IMR-90 (cell line): ENCODE data around the gene CD86. TPM values are rescaled to one million over a fixed set of nuclear protein-coding genes. Genes with fewer than 3 reads are reported as not detected.

Source experiments
- ATAC-seq: fragments of 200-7000 bp; cut with Tn5 transposase; 2 replicates; pipeline ENCODE4 v1.9.1; 2020; ENCODE audit warnings: low read depth, mild to moderate bottlenecking, moderate library complexity
- BruUV-seq: library from RNA; stranded (reverse); fragments of 400-500 nt; replicated peaks from 2 replicates; lab custom pipeline; 2021; lab: Mats Ljungman, UMichigan
- CTCF ChIA-PET: fragments of 300-600 bp; formaldehyde crosslinking; extraction: SDS; loops from one replicate; lab custom pipeline; 2021; ENCODE audit warnings: antibody characterized with exemption; lab: Yijun Ruan, JAX
- POLR2A ChIA-PET: fragments of 300-600 bp; sonication (Branson Sonifier 250); formaldehyde crosslinking; loops from one replicate; lab custom pipeline; 2022; ENCODE audit warnings: antibody characterized with exemption; ENCODE audit not compliant: unreplicated experiment; lab: Charles Lee
- DNase-seq: peaks from one replicate; pipeline ENCODE4 v3.0.0; 2013
- H2AFZ ChIP-seq: replicated peaks from 2 replicates; pipeline ENCODE3; 2013; ENCODE audit warnings: low read length, mild to moderate bottlenecking; ENCODE audit not compliant: poor library complexity
- H2AK5ac ChIP-seq: 2 replicates; pipeline ENCODE4 v1.6.1; 2013; ENCODE audit warnings: low read depth, low read length, inconsistent platforms
- H2AK9ac ChIP-seq: replicated peaks from 2 replicates; pipeline ENCODE3; 2013; ENCODE audit warnings: mild to moderate bottlenecking, low read depth, low read length, moderate library complexity; ENCODE audit not compliant: poor library complexity
- H2BK120ac ChIP-seq: 2 replicates; pipeline ENCODE4 v1.6.1; 2013; ENCODE audit warnings: low read depth, low read length, inconsistent platforms
- H2BK15ac ChIP-seq: 3 replicates; pipeline ENCODE4 v1.6.1; 2013; ENCODE audit warnings: low read depth, low read length, inconsistent platforms
- H2BK20ac ChIP-seq: 2 replicates; pipeline ENCODE4 v1.6.1; 2013; ENCODE audit warnings: low read depth, mild to moderate bottlenecking, inconsistent platforms, low read length, moderate library complexity
- H2BK5ac ChIP-seq: 2 replicates; pipeline ENCODE4 v1.6.1; 2013; ENCODE audit warnings: mild to moderate bottlenecking, low read depth, low read length, inconsistent platforms; ENCODE audit not compliant: poor library complexity, severe bottlenecking
- H3K14ac ChIP-seq: replicated peaks from 2 replicates; pipeline ENCODE4 v1.6.1; 2013; ENCODE audit warnings: low read depth, low read length, inconsistent platforms
- H3K18ac ChIP-seq: 2 replicates; pipeline ENCODE4 v1.6.1; 2013; ENCODE audit warnings: low read depth, low read length, control low read depth
- H3K23ac ChIP-seq: 2 replicates; pipeline ENCODE4 v1.6.1; 2013; ENCODE audit warnings: low read depth, low read length, inconsistent platforms
- H3K27ac ChIP-seq: 2 replicates; pipeline ENCODE4 v1.5.1; 2013; ENCODE audit warnings: mild to moderate bottlenecking, control low read depth, low read length; ENCODE audit not compliant: insufficient read depth
- H3K27me3 ChIP-seq: 2 replicates; pipeline ENCODE4 v1.6.1; 2013; ENCODE audit warnings: low read length; ENCODE audit not compliant: control insufficient read depth, insufficient read depth
- H3K36me3 ChIP-seq: 2 replicates; pipeline ENCODE4 v1.6.1; 2013; ENCODE audit warnings: low read length, mixed read lengths; ENCODE audit not compliant: control insufficient read depth, insufficient read depth
- H3K4ac ChIP-seq: 2 replicates; pipeline ENCODE4 v1.6.1; 2013; ENCODE audit warnings: low read depth, low read length, inconsistent platforms
- H3K4me1 ChIP-seq: 2 replicates; pipeline ENCODE4 v1.6.1; 2013; ENCODE audit warnings: low read length, mixed read lengths; ENCODE audit not compliant: control insufficient read depth, insufficient read depth
- H3K4me2 ChIP-seq: 2 replicates; pipeline ENCODE4 v1.6.1; 2013; ENCODE audit warnings: low read depth, mild to moderate bottlenecking, control low read depth, low read length, moderate library complexity
- H3K4me3 ChIP-seq: 2 replicates; pipeline ENCODE4 v1.5.1; 2013; ENCODE audit warnings: low read depth, mild to moderate bottlenecking, control low read depth, low read length, moderate library complexity; ENCODE audit not compliant: insufficient read depth
- H3K56ac ChIP-seq: 2 replicates; pipeline ENCODE4 v1.6.1; 2013; ENCODE audit warnings: low read length, inconsistent platforms; ENCODE audit not compliant: insufficient read depth; ENCODE audit errors: extremely low read depth
- H3K79me1 ChIP-seq, 2 experiments: 2 replicates each; pipeline ENCODE4 v1.6.1; 2013; ENCODE audit warnings: low read length in 2 of 2, inconsistent platforms in 1 of 2, low read depth in 1 of 2
- H3K9ac ChIP-seq: 2 replicates; pipeline ENCODE4 v1.6.1; 2013; ENCODE audit warnings: low read depth, low read length, control low read depth
- H3K9me1 ChIP-seq: 2 replicates; pipeline ENCODE4 v1.6.1; 2013; ENCODE audit warnings: low read length, inconsistent platforms; ENCODE audit not compliant: insufficient read depth
- H3K9me3 ChIP-seq: 2 replicates; pipeline ENCODE4 v1.6.1; 2013; ENCODE audit warnings: low read length; ENCODE audit not compliant: control insufficient read depth, insufficient read depth
- H4K20me1 ChIP-seq: 2 replicates; pipeline ENCODE4 v1.6.1; 2013; ENCODE audit warnings: low read length, inconsistent platforms; ENCODE audit not compliant: insufficient read depth
- H4K5ac ChIP-seq: 2 replicates; pipeline ENCODE4 v1.6.1; 2013; ENCODE audit warnings: mild to moderate bottlenecking, low read depth, low read length, control low read depth
- H4K8ac ChIP-seq, 2 experiments: 2 replicates each; pipeline ENCODE4 v1.6.1; 2013; ENCODE audit warnings: low read depth in 2 of 2, low read length in 2 of 2, control low read depth in 1 of 2, inconsistent platforms in 1 of 2
- H4K91ac ChIP-seq: 2 replicates; pipeline ENCODE4 v1.6.1; 2013; ENCODE audit warnings: low read depth, low read length, inconsistent platforms; ENCODE audit not compliant: insufficient read depth
- POLR2A ChIP-seq: IDR thresholded peaks from 2 replicates; pipeline ENCODE4 v1.6.1; 2012; ENCODE audit warnings: mild to moderate bottlenecking, low read depth, low read length
- RAD21 ChIP-seq: IDR thresholded peaks from 2 replicates; pipeline ENCODE4 v1.6.1; 2012; ENCODE audit warnings: low read length, improper control_type of control experiment
- WGBS, 2 experiments: methylation state at CpG; one replicate each; pipeline versions ENCODE4 v1.1.5 to v1.1.7; 2013; ENCODE audit warnings: missing lambda C conversion rate in 2 of 2; ENCODE audit not compliant: insufficient read length in 1 of 2; ENCODE audit errors: extremely low coverage in 2 of 2; 5-methylcytosine and 5-hydroxymethylcytosine counted together
- dilution Hi-C: fragments of 300-500 bp; cut with HindIII; formaldehyde crosslinking; loops from one replicate; pipeline ENCODE4 v1.14.3; 2018; ENCODE audit warnings: low sequenced_read_pairs; ENCODE audit not compliant: unreplicated experiment
- in situ Hi-C: fragments of 300-500 bp; cut with MboI; formaldehyde crosslinking; loops from 3 replicates; pipeline ENCODE4 v1.14.3; 2019; ENCODE audit warnings: low sequenced_read_pairs, inconsistent platforms, mixed read lengths
- intact Hi-C: fragments of 100-400 bp; cut with micrococcal nuclease; formaldehyde crosslinking; loops from 2 replicates; pipeline ENCODE4 v1.10.0; 2022
- polyA plus RNA-seq, 3 experiments: library from polyadenylated mRNA; depleted of rRNA; stranded (reverse); fragments of >200 nt; gene quantifications; 2 replicates each; pipeline ENCODE4 v1.2.3, GENCODE V29; 2012; ENCODE audit warnings: low replicate concordance in 1 of 3
- total RNA-seq: library from RNA; depleted of rRNA; stranded (reverse); fragments of >200 nt; gene quantifications from 2 replicates; pipeline ENCODE4 v1.2.3, GENCODE V29; 2012

Gene CD86
- total and polyA plus RNA-seq, 2 of the 4 experiments (the other 2 are of a cell fraction): not detected

DNA sequence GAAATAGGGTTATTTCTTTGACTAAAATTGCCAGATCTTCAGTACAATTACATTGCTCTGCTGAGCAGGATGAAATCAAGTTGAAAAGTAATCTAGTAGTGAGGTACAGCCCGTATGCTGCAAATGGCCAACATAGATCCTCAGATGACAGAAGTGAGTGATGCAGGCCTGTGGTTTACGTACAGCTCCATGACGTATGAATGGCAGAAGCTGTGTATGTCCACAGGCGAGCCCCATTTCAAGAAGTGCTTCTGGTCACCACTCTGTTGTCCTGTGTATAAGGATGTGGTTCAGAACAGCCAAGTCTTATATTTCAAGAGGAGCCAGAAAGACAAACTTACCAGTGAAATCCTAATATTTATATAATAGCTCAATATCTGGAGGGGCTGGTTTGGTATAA is 9.2 kb downstream of the CD86 start:
- Histone ChIP-seq H3K4me2 (no peak overlapping the region), H2BK5ac (no peak overlapping the region), H3K14ac (no peak overlapping the region), H3K9me1 (no peaks in the 10 kb centered on the region), H3K9ac (no peak overlapping the region), H3K79me1 (no peaks in the 10 kb centered on the region), H3K36me3 (no peaks in the 10 kb centered on the region), H2AFZ (no peak overlapping the region), H2BK20ac (no peak overlapping the region), H4K91ac (no peak overlapping the region), H3K4me3 (no peak overlapping the region), H2AK5ac (no peak overlapping the region), H3K23ac (no peak overlapping the region), H3K27ac (no peak overlapping the region), H3K4me1 (no peaks in the 10 kb centered on the region), H4K5ac (no peak overlapping the region), H2BK120ac (no peak overlapping the region), H3K9me3 (no peaks in the 10 kb centered on the region), H3K4ac (no peak overlapping the region), H3K56ac (no peak overlapping the region), H2AK9ac (no peak overlapping the region), H3K18ac (no peak overlapping the region), H2BK15ac (no peak overlapping the region), H4K8ac (no peak overlapping the region), H3K27me3 (no peaks in the 10 kb centered on the region), H4K20me1 (no peaks in the 10 kb centered on the region)
- dilution Hi-C loops: no loop called here
- intact Hi-C loops: no loop called here
- DNase-seq (no peak), ATAC-seq (no peak)
- in situ Hi-C loops: no loop called here
- no CpG with 5 or more reads among the region's 4 CpGs for WGBS, 2 experiments
- no TSS peak for BruUV-seq
- ChIA-PET CTCF (interaction anchor here (0.5 to 1.4 kb wide), 2 partner anchors 10 to 298 kb away, joined by 3 read pairs; partner anchors contain the start of gene CD86), POLR2A (no interaction called here)
- TF ChIP-seq RAD21: no peak
- no peak for TF ChIP-seq POLR2A
